Neural crest cell (in vitro differentiated cells): Measurements from ENCODE around the gene MANEA. TPM values are rescaled to one million over a fixed set of nuclear protein-coding genes. Genes with fewer than 3 reads are reported as not detected.

Source experiments
- DNase-seq: peaks from one replicate; pipeline ENCODE4 v3.0.0; 2021; ENCODE audit warnings: low read depth, mixed read lengths, low spot score
- H3K27ac Mint-ChIP-seq: one replicate; pipeline ENCODE4 v1.8.0; 2021; ENCODE audit warnings: mild to moderate bottlenecking, mixed read lengths; ENCODE audit not compliant: unreplicated experiment
- H3K27me3 Mint-ChIP-seq: 2 replicates; pipeline ENCODE4 v1.8.0; 2021; ENCODE audit warnings: low read depth, mild to moderate bottlenecking, mixed read lengths
- H3K36me3 Mint-ChIP-seq: 2 replicates; pipeline ENCODE4 v1.8.0; 2021; ENCODE audit warnings: low read depth, mild to moderate bottlenecking, mixed read lengths
- H3K4me1 Mint-ChIP-seq: 2 replicates; pipeline ENCODE4 v1.8.0; 2021; ENCODE audit warnings: mixed read lengths
- H3K4me3 Mint-ChIP-seq: one replicate; pipeline ENCODE4 v1.8.0; 2021; ENCODE audit warnings: mild to moderate bottlenecking, mixed read lengths
- H3K9me3 Mint-ChIP-seq: 2 replicates; pipeline ENCODE4 v1.8.0; 2021; ENCODE audit warnings: mixed read lengths
- CTCF ChIP-seq: fragments of 200-600 bp; sonication (generic); conservative IDR thresholded peaks from 2 replicates; pipeline ENCODE4 v1.5.0; 2021; ENCODE audit warnings: antibody characterized with exemption, mild to moderate bottlenecking
- total RNA-seq: library from RNA; stranded (reverse); gene quantifications from 2 replicates; pipeline ENCODE4 v1.2.1, GENCODE V29; 2021

Gene MANEA
- total RNA-seq, 1 donor from 2014 or later, result 14.4 TPM

- H3K27me3 Mint-ChIP-seq, result no peaks in the 10 kb centered on the region
- no peak overlapping the region for H3K27ac Mint-ChIP-seq
- H3K9me3 Mint-ChIP-seq, result no peaks in the 10 kb centered on the region
- TF ChIP-seq CTCF, result no peak
- H3K36me3 Mint-ChIP-seq, result no peaks in the 10 kb centered on the region
- no peak for DNase-seq
- H3K4me1 Mint-ChIP-seq, result peaks cover 28% of the 10 kb centered on the region
- H3K4me3 Mint-ChIP-seq, result no peak overlapping the region
Measured at GRCh38 chr6:95545226-95545625, 32.1 kb upstream of the MANEA start.

- Mint-ChIP-seq H3K4me1 (peaks cover 28% of the 10 kb centered on the region), H3K4me3 (no peak overlapping the region), H3K27ac (no peak overlapping the region), H3K36me3 (no peaks in the 10 kb centered on the region), H3K9me3 (no peaks in the 10 kb centered on the region), H3K27me3 (no peaks in the 10 kb centered on the region)
- no peak for DNase-seq
- no peak for TF ChIP-seq CTCF
Measured at GRCh38 chr6:95545686-95546085, 31.6 kb upstream of the MANEA start.

DNA sequence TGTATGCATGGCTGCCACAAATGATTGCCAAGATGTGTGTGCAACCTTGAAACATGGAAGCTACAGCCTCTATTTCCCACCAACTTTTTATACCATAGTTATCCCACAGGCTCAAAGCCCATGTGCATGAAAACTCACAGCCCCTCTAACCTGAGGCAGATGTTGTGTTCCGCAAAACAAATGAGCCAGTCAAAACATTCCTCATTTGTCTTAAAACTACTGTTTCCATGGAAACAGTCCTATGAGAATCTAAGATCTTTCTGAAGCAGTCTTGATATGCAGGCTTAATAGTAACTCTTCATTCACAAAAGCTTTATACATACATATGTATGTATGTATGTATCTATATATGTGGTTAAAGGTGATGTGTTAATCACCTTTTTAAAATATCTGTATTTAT lies 31.2 kb upstream of the MANEA start:
- H3K4me3 Mint-ChIP-seq, result no peak overlapping the region
- H3K27me3 Mint-ChIP-seq, result no peaks in the 10 kb centered on the region
- no peaks in the 10 kb centered on the region for H3K36me3 Mint-ChIP-seq
- TF ChIP-seq CTCF, result no peak
- H3K4me1 Mint-ChIP-seq, result peaks cover 28% of the 10 kb centered on the region
- H3K27ac Mint-ChIP-seq, result no peak overlapping the region
- DNase-seq, result no peak
- H3K9me3 Mint-ChIP-seq, result no peaks in the 10 kb centered on the region

DNA sequence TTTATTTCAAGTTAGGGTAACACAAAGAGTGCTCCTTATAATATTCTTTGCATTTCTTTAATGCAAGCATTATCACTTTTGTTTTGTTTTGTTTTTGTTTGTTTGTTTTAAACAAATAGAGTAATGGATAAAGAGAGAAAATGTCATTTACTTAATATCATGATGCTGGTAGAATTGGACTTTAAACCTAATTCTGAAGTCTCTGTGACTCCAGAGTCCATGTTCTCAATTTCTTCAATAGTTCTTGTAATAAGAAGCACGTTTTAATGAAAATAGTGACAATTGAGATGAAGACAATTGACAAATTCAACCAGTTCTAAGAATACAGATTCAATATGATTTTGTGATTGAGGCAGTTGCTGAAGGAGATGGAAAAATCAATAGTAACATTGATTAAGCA lies 30.3 kb upstream of the MANEA start:
- H3K36me3 Mint-ChIP-seq, result no peaks in the 10 kb centered on the region
- H3K4me1 Mint-ChIP-seq, result peaks cover 28% of the 10 kb centered on the region
- no peak for DNase-seq
- no peaks in the 10 kb centered on the region for H3K9me3 Mint-ChIP-seq
- no peak overlapping the region for H3K4me3 Mint-ChIP-seq
- no peaks in the 10 kb centered on the region for H3K27me3 Mint-ChIP-seq
- no peak for TF ChIP-seq CTCF
- no peak overlapping the region for H3K27ac Mint-ChIP-seq

GRCh38 chr6:95548188-95548786 lies 29.0 kb upstream of the MANEA start:
- Mint-ChIP-seq H3K4me3 (no peak overlapping the region), H3K27me3 (no peaks in the 10 kb centered on the region), H3K27ac (no peak overlapping the region), H3K36me3 (no peaks in the 10 kb centered on the region), H3K9me3 (no peaks in the 10 kb centered on the region), H3K4me1 (peaks cover 28% of the 10 kb centered on the region)
- no peak for DNase-seq
- no peak for TF ChIP-seq CTCF
